Vagina (tissue), 2 donors: Measurements from ENCODE around the gene NAB1.
"Not testable (repeated sequence)": the region's sequence is repeated elsewhere in the genome, so short reads cannot be mapped to it uniquely, and the experiment has no call there.

ENCODE experiments used
- POLR2A ChIP-seq, 2 donors: fragments of 450-650 bp; IDR thresholded peaks; one replicate each; pipeline ENCODE4 v1.6.1; 2017; ENCODE audit warnings: antibody characterized with exemption in 2 of 2, mild to moderate bottlenecking in 2 of 2, moderate library complexity in 2 of 2
- POLR2AphosphoS5 ChIP-seq, 2 donors: sonication (generic); formaldehyde crosslinking; IDR thresholded peaks; one replicate each; pipeline ENCODE4 v1.9.0; 2017; ENCODE audit warnings: antibody characterized with exemption in 2 of 2, mild to moderate bottlenecking in 2 of 2, low read depth in 1 of 2; ENCODE audit not compliant: insufficient read depth in 1 of 2
- TF ChIP-seq, protein P1 (sequence below), 3 experiments: fragments of 450-650 bp in 2 of 3; fragments of 200-600 bp in 1 of 3; sonication (generic) in 1 of 3; IDR thresholded peaks; one replicate each; pipeline ENCODE4 v1.5.1; 2017 to 2019; ENCODE audit warnings: antibody characterized with exemption in 3 of 3, mild to moderate bottlenecking in 2 of 3, moderate library complexity in 2 of 3

DNA sequence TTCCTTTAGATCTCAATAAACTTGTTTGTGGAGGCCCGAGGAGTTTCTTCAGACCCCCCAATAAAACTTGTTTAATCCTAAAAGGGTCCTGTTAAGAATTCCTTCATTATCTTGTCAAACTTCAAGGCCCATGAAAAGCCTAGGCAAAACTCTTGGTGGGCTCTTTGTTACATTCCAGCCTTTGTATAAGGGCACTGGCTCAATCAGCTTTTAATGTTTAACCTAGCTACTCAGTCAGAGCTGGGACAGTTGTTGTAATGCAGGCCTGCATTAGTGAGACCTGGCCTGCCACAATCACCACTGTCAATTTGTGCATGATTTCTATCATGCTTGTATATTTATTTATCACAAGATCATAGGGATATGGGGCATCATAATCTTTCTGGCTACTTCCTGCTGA lies 39.5 kb upstream of the NAB1 start:
- TF ChIP-seq POLR2AphosphoS5 (IDR thresholded peaks at IDR 0.05; ENCODE audit: insufficient read depth in 1 of 2, low read depth in 1 of 2); POLR2A (IDR thresholded peaks at IDR 0.05): not testable (repeated sequence)
- TF ChIP-seq, protein P1, sequence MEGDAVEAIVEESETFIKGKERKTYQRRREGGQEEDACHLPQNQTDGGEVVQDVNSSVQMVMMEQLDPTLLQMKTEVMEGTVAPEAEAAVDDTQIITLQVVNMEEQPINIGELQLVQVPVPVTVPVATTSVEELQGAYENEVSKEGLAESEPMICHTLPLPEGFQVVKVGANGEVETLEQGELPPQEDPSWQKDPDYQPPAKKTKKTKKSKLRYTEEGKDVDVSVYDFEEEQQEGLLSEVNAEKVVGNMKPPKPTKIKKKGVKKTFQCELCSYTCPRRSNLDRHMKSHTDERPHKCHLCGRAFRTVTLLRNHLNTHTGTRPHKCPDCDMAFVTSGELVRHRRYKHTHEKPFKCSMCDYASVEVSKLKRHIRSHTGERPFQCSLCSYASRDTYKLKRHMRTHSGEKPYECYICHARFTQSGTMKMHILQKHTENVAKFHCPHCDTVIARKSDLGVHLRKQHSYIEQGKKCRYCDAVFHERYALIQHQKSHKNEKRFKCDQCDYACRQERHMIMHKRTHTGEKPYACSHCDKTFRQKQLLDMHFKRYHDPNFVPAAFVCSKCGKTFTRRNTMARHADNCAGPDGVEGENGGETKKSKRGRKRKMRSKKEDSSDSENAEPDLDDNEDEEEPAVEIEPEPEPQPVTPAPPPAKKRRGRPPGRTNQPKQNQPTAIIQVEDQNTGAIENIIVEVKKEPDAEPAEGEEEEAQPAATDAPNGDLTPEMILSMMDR (IDR thresholded peaks at IDR 0.05) = not testable (repeated sequence)
